Measurements from ENCODE around the gene ZYG11B. TPM values are rescaled to one million over a fixed set of nuclear protein-coding genes. Genes with fewer than 3 reads are reported as not detected.
"Not testable (repeated sequence)": the region's sequence is repeated elsewhere in the genome, so short reads cannot be mapped to it uniquely, and the experiment has no call there.

Gene ZYG11B
- total and polyA plus RNA-seq, 4 donors = 7.6 to 32.3 (median 18.3) TPM

GRCh38 chr1:52741259-52741658, 15.0 kb downstream of the ZYG11B start:
- WGBS, 2 donors = 82 to 89% methylated on average over 3 of the region's 3 CpGs
- no peaks in the 10 kb centered on the region for H3K27me3 ChIP-seq (ENCODE audit: control insufficient read depth in 1 of 2, insufficient read depth in 2 of 2, low read length in 1 of 2)
- DNase-seq (no peak), ATAC-seq (ENCODE audit: low FRiP score) (no peak)
- H3K4me3 ChIP-seq (ENCODE audit: low read length in 2 of 2) = no peak overlapping the region
- H3K9me3 ChIP-seq (ENCODE audit: control insufficient read depth, low read length) = no peaks in the 10 kb centered on the region
- intact Hi-C loops (cut with DNase I) = no loop called here
- H3K27ac ChIP-seq (ENCODE audit: low read depth in 1 of 2, low read length in 2 of 2) = no peak overlapping the region
- no peaks in the 10 kb centered on the region for H3K4me1 ChIP-seq (ENCODE audit: control insufficient read depth in 1 of 2, insufficient read depth in 2 of 2, low read length in 2 of 2)
- H3K36me3 ChIP-seq (ENCODE audit: control insufficient read depth in 1 of 2, insufficient read depth in 2 of 2, low read length in 1 of 2) = no peaks in the 10 kb centered on the region

GRCh38 chr1:52746189-52746588, 19.9 kb downstream of the ZYG11B start:
- ATAC-seq (ENCODE audit: low FRiP score) (no peak), DNase-seq (no peak)
- H3K27ac ChIP-seq (ENCODE audit: low read depth in 1 of 2, low read length in 2 of 2) = no peak overlapping the region
- H3K4me1 ChIP-seq (ENCODE audit: control insufficient read depth in 1 of 2, insufficient read depth in 2 of 2, low read length in 2 of 2) = no peaks in the 10 kb centered on the region
- 85 to 93% methylated on average over 4 of the region's 4 CpGs for WGBS, 2 donors
- no peak overlapping the region for H3K4me3 ChIP-seq (ENCODE audit: low read length in 2 of 2)
- no peaks in the 10 kb centered on the region for H3K27me3 ChIP-seq (ENCODE audit: control insufficient read depth in 1 of 2, insufficient read depth in 2 of 2, low read length in 1 of 2)
- no peaks in the 10 kb centered on the region for H3K9me3 ChIP-seq (ENCODE audit: control insufficient read depth, low read length)
- intact Hi-C loops (cut with DNase I) = no loop called here
- no peaks in the 10 kb centered on the region for H3K36me3 ChIP-seq (ENCODE audit: control insufficient read depth in 1 of 2, insufficient read depth in 2 of 2, low read length in 1 of 2)

- Histone ChIP-seq H3K27me3 (ENCODE audit: control insufficient read depth in 1 of 2, insufficient read depth in 2 of 2, low read length in 1 of 2) (no peaks in the 10 kb centered on the region), H3K9me3 (ENCODE audit: control insufficient read depth, low read length) (no peaks in the 10 kb centered on the region), H3K27ac (ENCODE audit: low read depth in 1 of 2, low read length in 2 of 2) (no peak overlapping the region), H3K36me3 (ENCODE audit: control insufficient read depth in 1 of 2, insufficient read depth in 2 of 2, low read length in 1 of 2) (no peaks in the 10 kb centered on the region), H3K4me1 (ENCODE audit: control insufficient read depth in 1 of 2, insufficient read depth in 2 of 2, low read length in 2 of 2) (peaks cover 0 to 4% of the 10 kb centered on the region in 2 donors), H3K4me3 (ENCODE audit: low read length in 2 of 2) (no peak overlapping the region)
- DNase-seq (no peak), ATAC-seq (ENCODE audit: low FRiP score) (no peak)
- WGBS, 2 donors = 85 to 96% methylated on average over 1 of the region's 1 CpG
- intact Hi-C loops (cut with DNase I) = no loop called here
Measured at GRCh38 chr1:52747450-52747849, 21.2 kb downstream of the ZYG11B start.

GRCh38 chr1:52748119-52748518, 21.9 kb downstream of the ZYG11B start:
- ATAC-seq (ENCODE audit: low FRiP score) (no peak), DNase-seq (no peak)
- Histone ChIP-seq H3K27ac (ENCODE audit: low read depth in 1 of 2, low read length in 2 of 2) (no peak overlapping the region), H3K4me3 (ENCODE audit: low read length in 2 of 2) (no peak overlapping the region), H3K27me3 (ENCODE audit: control insufficient read depth in 1 of 2, insufficient read depth in 2 of 2, low read length in 1 of 2) (no peaks in the 10 kb centered on the region), H3K36me3 (ENCODE audit: control insufficient read depth in 1 of 2, insufficient read depth in 2 of 2, low read length in 1 of 2) (no peaks in the 10 kb centered on the region), H3K9me3 (ENCODE audit: control insufficient read depth, low read length) (no peaks in the 10 kb centered on the region), H3K4me1 (ENCODE audit: control insufficient read depth in 1 of 2, insufficient read depth in 2 of 2, low read length in 2 of 2) (peaks cover 0 to 5% of the 10 kb centered on the region in 2 donors)
- intact Hi-C loops (cut with DNase I) = no loop called here

- H3K36me3 ChIP-seq (ENCODE audit: control insufficient read depth in 1 of 2, insufficient read depth in 2 of 2, low read length in 1 of 2); H3K4me3 ChIP-seq (ENCODE audit: low read length in 2 of 2); H3K27me3 ChIP-seq (ENCODE audit: control insufficient read depth in 1 of 2, insufficient read depth in 2 of 2, low read length in 1 of 2); ATAC-seq (ENCODE audit: low FRiP score); H3K4me1 ChIP-seq (ENCODE audit: control insufficient read depth in 1 of 2, insufficient read depth in 2 of 2, low read length in 2 of 2); intact Hi-C loops (cut with DNase I); H3K27ac ChIP-seq (ENCODE audit: low read depth in 1 of 2, low read length in 2 of 2); DNase-seq; H3K9me3 ChIP-seq (ENCODE audit: control insufficient read depth, low read length): not testable (repeated sequence)
- 61 to 70% methylated on average over 9 of the region's 9 CpGs for WGBS, 2 donors
Measured at GRCh38 chr1:52749496-52749895, 23.2 kb downstream of the ZYG11B start.

- H3K27me3 ChIP-seq (ENCODE audit: control insufficient read depth in 1 of 2, insufficient read depth in 2 of 2, low read length in 1 of 2); H3K4me3 ChIP-seq (ENCODE audit: low read length in 2 of 2); intact Hi-C loops (cut with DNase I); H3K27ac ChIP-seq (ENCODE audit: low read depth in 1 of 2, low read length in 2 of 2); ATAC-seq (ENCODE audit: low FRiP score); DNase-seq; H3K9me3 ChIP-seq (ENCODE audit: control insufficient read depth, low read length); H3K4me1 ChIP-seq (ENCODE audit: control insufficient read depth in 1 of 2, insufficient read depth in 2 of 2, low read length in 2 of 2); H3K36me3 ChIP-seq (ENCODE audit: control insufficient read depth in 1 of 2, insufficient read depth in 2 of 2, low read length in 1 of 2): not testable (repeated sequence)
- 91 to 92% methylated on average over 6 of the region's 6 CpGs for WGBS, 2 donors
Measured at GRCh38 chr1:52750139-52750538, 23.9 kb downstream of the ZYG11B start.

- H3K4me3 ChIP-seq (ENCODE audit: low read length in 2 of 2) = no peak overlapping the region
- no peak overlapping the region for H3K27ac ChIP-seq (ENCODE audit: low read depth in 1 of 2, low read length in 2 of 2)
- no peaks in the 10 kb centered on the region for H3K9me3 ChIP-seq (ENCODE audit: control insufficient read depth, low read length)
- ATAC-seq (ENCODE audit: low FRiP score) (no peak), DNase-seq (no peak)
- intact Hi-C loops (cut with DNase I) = no loop called here
- WGBS, 2 donors = 8 to 11% methylated on average over 3 of the region's 3 CpGs
- H3K4me1 ChIP-seq (ENCODE audit: control insufficient read depth in 1 of 2, insufficient read depth in 2 of 2, low read length in 2 of 2) = peaks cover 0 to 5% of the 10 kb centered on the region in 2 donors
- no peaks in the 10 kb centered on the region for H3K36me3 ChIP-seq (ENCODE audit: control insufficient read depth in 1 of 2, insufficient read depth in 2 of 2, low read length in 1 of 2)
- no peaks in the 10 kb centered on the region for H3K27me3 ChIP-seq (ENCODE audit: control insufficient read depth in 1 of 2, insufficient read depth in 2 of 2, low read length in 1 of 2)
Measured at GRCh38 chr1:52751589-52752483, 25.6 kb downstream of the ZYG11B start.

- Histone ChIP-seq H3K36me3 (ENCODE audit: control insufficient read depth in 1 of 2, insufficient read depth in 2 of 2, low read length in 1 of 2) (no peaks in the 10 kb centered on the region), H3K4me1 (ENCODE audit: control insufficient read depth in 1 of 2, insufficient read depth in 2 of 2, low read length in 2 of 2) (peaks cover 0 to 7% of the 10 kb centered on the region in 2 donors), H3K27ac (ENCODE audit: low read depth in 1 of 2, low read length in 2 of 2) (no peak overlapping the region), H3K4me3 (ENCODE audit: low read length in 2 of 2) (no peak overlapping the region), H3K9me3 (ENCODE audit: control insufficient read depth, low read length) (no peaks in the 10 kb centered on the region), H3K27me3 (ENCODE audit: control insufficient read depth in 1 of 2, insufficient read depth in 2 of 2, low read length in 1 of 2) (no peaks in the 10 kb centered on the region)
- DNase-seq = no peak
- intact Hi-C loops (cut with DNase I) = no loop called here
- ATAC-seq (ENCODE audit: low FRiP score) = no peak
- WGBS, 2 donors = 91% methylated on average over 2 of the region's 2 CpGs
Measured at GRCh38 chr1:52752484-52752826, 26.2 kb downstream of the ZYG11B start.

GRCh38 chr1:52753169-52753568, 26.9 kb downstream of the ZYG11B start:
- H3K27ac ChIP-seq (ENCODE audit: low read depth in 1 of 2, low read length in 2 of 2) = no peak overlapping the region
- H3K4me1 ChIP-seq (ENCODE audit: control insufficient read depth in 1 of 2, insufficient read depth in 2 of 2, low read length in 2 of 2) = peaks cover 0 to 7% of the 10 kb centered on the region in 2 donors
- no peaks in the 10 kb centered on the region for H3K27me3 ChIP-seq (ENCODE audit: control insufficient read depth in 1 of 2, insufficient read depth in 2 of 2, low read length in 1 of 2)
- H3K4me3 ChIP-seq (ENCODE audit: low read length in 2 of 2) = no peak overlapping the region
- no peak for DNase-seq
- whole genome bisulfite sequencing, 2 donors = 93 to 97% methylated on average over 4 of the region's 4 CpGs
- H3K9me3 ChIP-seq (ENCODE audit: control insufficient read depth, low read length) = no peaks in the 10 kb centered on the region
- no peaks in the 10 kb centered on the region for H3K36me3 ChIP-seq (ENCODE audit: control insufficient read depth in 1 of 2, insufficient read depth in 2 of 2, low read length in 1 of 2)
- ATAC-seq (ENCODE audit: low FRiP score) = no peak
- intact Hi-C loops (cut with DNase I) = no loop called here
